PC-9 (cell line): ENCODE results near the gene KITLG. TPM values are rescaled to one million over a fixed set of nuclear protein-coding genes. Genes with fewer than 3 reads are reported as not detected.

Source experiments
- BruUV-seq: library from RNA; stranded (reverse); fragments of 400-500 nt; replicated peaks from 2 replicates; lab custom pipeline; 2021; lab: Mats Ljungman, UMichigan
- CTCF ChIA-PET: fragments of 300-600 bp; sonication (Branson Sonifier 250); formaldehyde crosslinking; loops from one replicate; lab custom pipeline; 2022; ENCODE audit warnings: antibody characterized with exemption; lab: Charles Lee
- POLR2A ChIA-PET: fragments of 300-600 bp; sonication (Branson Sonifier 250); formaldehyde crosslinking; loops from one replicate; lab custom pipeline; 2022; ENCODE audit warnings: antibody characterized with exemption; ENCODE audit not compliant: unreplicated experiment; lab: Charles Lee
- DNase-seq, 2 experiments: peaks; one replicate each; pipeline versions ENCODE4 v3.0.0 to v3.0.0-alpha.2; 2015 to 2022; ENCODE audit warnings: mixed read lengths in 1 of 2
- H2AFZ ChIP-seq: fragments of 200-600 bp; sonication (generic); 2 replicates; pipeline ENCODE4 v1.8.1; 2017; ENCODE audit warnings: antibody characterized with exemption
- H3F3A ChIP-seq: fragments of 200-600 bp; sonication (generic); 2 replicates; pipeline ENCODE4 v1.8.1; 2017; ENCODE audit warnings: antibody characterized with exemption, mild to moderate bottlenecking, low read depth; ENCODE audit not compliant: insufficient read depth
- H3K27ac ChIP-seq: fragments of 200-600 bp; sonication (generic); 2 replicates; pipeline ENCODE4 v1.6.1; 2016; ENCODE audit warnings: mixed run types
- H3K27me3 ChIP-seq: fragments of 200-600 bp; sonication (generic); 2 replicates; pipeline ENCODE4 v1.6.1; 2016; ENCODE audit warnings: low read depth, mixed run types; ENCODE audit not compliant: insufficient read depth
- H3K36me3 ChIP-seq: fragments of 200-600 bp; sonication (generic); 2 replicates; pipeline ENCODE4 v1.6.1; 2016; ENCODE audit warnings: low read depth, mixed run types
- H3K4me1 ChIP-seq: fragments of 200-600 bp; sonication (generic); replicated peaks from 2 replicates; pipeline ENCODE4 v1.6.1; 2016; ENCODE audit warnings: mixed run types; ENCODE audit not compliant: insufficient read depth
- H3K4me2 ChIP-seq: fragments of 200-600 bp; sonication (generic); 2 replicates; pipeline ENCODE4 v1.6.1; 2017; ENCODE audit warnings: mixed run types
- H3K4me3 ChIP-seq: fragments of 200-600 bp; sonication (generic); 2 replicates; pipeline ENCODE4 v1.6.1; 2016; ENCODE audit warnings: mixed run types
- H3K79me2 ChIP-seq: fragments of 200-600 bp; sonication (generic); 2 replicates; pipeline ENCODE4 v1.6.1; 2017; ENCODE audit warnings: low read depth, mixed run types
- H3K9me2 ChIP-seq: fragments of 200-600 bp; sonication (generic); 2 replicates; pipeline ENCODE4 v1.8.1; 2017; ENCODE audit warnings: mild to moderate bottlenecking; ENCODE audit not compliant: insufficient read depth
- H3K9me3 ChIP-seq: fragments of 200-600 bp; sonication (generic); 2 replicates; pipeline ENCODE4 v1.8.1; 2016; ENCODE audit warnings: low read depth; ENCODE audit not compliant: insufficient read depth
- H4K20me1 ChIP-seq: fragments of 200-600 bp; sonication (generic); 2 replicates; pipeline ENCODE4 v1.8.1; 2017; ENCODE audit not compliant: insufficient read depth
- CTCF ChIP-seq: fragments of 200-600 bp; sonication (generic); conservative IDR thresholded peaks from 2 replicates; pipeline ENCODE4 v1.6.1; 2017; ENCODE audit warnings: mixed run types, antibody characterized with exemption, mild to moderate bottlenecking, moderate library complexity
- EZH2 ChIP-seq: fragments of 200-600 bp; sonication (generic); IDR thresholded peaks from 2 replicates; pipeline ENCODE4 v1.8.0; 2017; ENCODE audit warnings: antibody characterized with exemption, low read depth
- intact Hi-C: fragments of 100-400 bp; cut with micrococcal nuclease; formaldehyde crosslinking; loops from one replicate; pipeline ENCODE4 v1.10.0; 2022; ENCODE audit not compliant: unreplicated experiment
- total RNA-seq: library from RNA; stranded (reverse); gene quantifications from 2 replicates; pipeline ENCODE4 v1.2.3, GENCODE V29; 2021

The KITLG gene
- total RNA-seq, 1 experiment from 2014 or later = 15.8 TPM

- Histone ChIP-seq H3K4me1 (no peaks in the 10 kb centered on the region), H3K27me3 (no peaks in the 10 kb centered on the region), H3K4me2 (no peak overlapping the region), H2AFZ (no peak overlapping the region), H3K9me2 (no peaks in the 10 kb centered on the region), H3K4me3 (no peak overlapping the region), H3F3A (no peaks in the 10 kb centered on the region), H4K20me1 (no peaks in the 10 kb centered on the region), H3K36me3 (no peaks in the 10 kb centered on the region), H3K9me3 (no peaks in the 10 kb centered on the region), H3K27ac (no peak overlapping the region), H3K79me2 (no peaks in the 10 kb centered on the region)
- no peak for DNase-seq
- BruUV-seq = no TSS peak
- intact Hi-C loops = no loop called here
- TF ChIP-seq CTCF = no peak
- no peak for TF ChIP-seq EZH2
- CTCF ChIA-PET = no interaction called here
- POLR2A ChIA-PET = no interaction called here
Measured at GRCh38 chr12:88538697-88539096, 41.6 kb downstream of the KITLG start.

- Histone ChIP-seq H3K36me3 (no peaks in the 10 kb centered on the region), H3K27ac (no peak overlapping the region), H3K79me2 (no peaks in the 10 kb centered on the region), H2AFZ (no peak overlapping the region), H3K4me1 (no peaks in the 10 kb centered on the region), H3K9me2 (no peaks in the 10 kb centered on the region), H3K9me3 (no peaks in the 10 kb centered on the region), H3K4me3 (no peak overlapping the region), H3F3A (no peaks in the 10 kb centered on the region), H3K27me3 (no peaks in the 10 kb centered on the region), H3K4me2 (no peak overlapping the region), H4K20me1 (no peaks in the 10 kb centered on the region)
- TF ChIP-seq CTCF = no peak
- no peak for TF ChIP-seq EZH2
- BruUV-seq = no TSS peak
- no peak for DNase-seq
- ChIA-PET POLR2A (no interaction called here), CTCF (no interaction called here)
- intact Hi-C loops = no loop called here
Measured at GRCh38 chr12:88538250-88538649, 42.0 kb downstream of the KITLG start.

GRCh38 chr12:88530868-88531267 lies 49.4 kb downstream of the KITLG start:
- DNase-seq = no peak
- H2AFZ ChIP-seq = no peak overlapping the region
- TF ChIP-seq CTCF (no peak), EZH2 (no peak)
- H3F3A ChIP-seq = no peaks in the 10 kb centered on the region
- H3K27ac ChIP-seq = no peak overlapping the region
- no TSS peak for BruUV-seq
- no peaks in the 10 kb centered on the region for H3K36me3 ChIP-seq
- no peaks in the 10 kb centered on the region; the same call in 1 of the 2 replicates for H3K9me2 ChIP-seq
- ChIA-PET POLR2A (no interaction called here), CTCF (no interaction called here)
- no peaks in the 10 kb centered on the region for H4K20me1 ChIP-seq
- H3K9me3 ChIP-seq = no peaks in the 10 kb centered on the region
- no peaks in the 10 kb centered on the region for H3K4me1 ChIP-seq
- H3K4me3 ChIP-seq = no peak overlapping the region
- intact Hi-C loops = no loop called here
- no peaks in the 10 kb centered on the region for H3K27me3 ChIP-seq
- no peaks in the 10 kb centered on the region for H3K79me2 ChIP-seq
- H3K4me2 ChIP-seq = no peak overlapping the region
